Ovary (tissue), 10 donors: ENCODE data around the gene CENPVL3. TPM values are rescaled to one million over a fixed set of nuclear protein-coding genes. Genes with fewer than 3 reads are reported as not detected.
"Not testable (repeated sequence)": the region's sequence is repeated elsewhere in the genome, so short reads cannot be mapped to it uniquely, and the experiment has no call there.

Experiments
- DNase-seq, 5 donors: peaks; one replicate each; pipeline ENCODE4 v3.0.0-alpha.2; 2019 to 2020
- H3K27ac ChIP-seq, 2 donors: fragments of 200-600 bp; one replicate each; pipeline versions ENCODE4 v1.5.1 to v1.8.0; 2019 to 2022
- H3K27me3 ChIP-seq: fragments of 200-600 bp; one replicate; pipeline ENCODE4 v1.8.0; 2022
- H3K36me3 ChIP-seq: fragments of 200-600 bp; sonication (generic); one replicate; pipeline ENCODE4 v1.5.1; 2019
- H3K4me1 ChIP-seq: one replicate; pipeline ENCODE4 v1.8.1; 2013; ENCODE audit warnings: mild to moderate bottlenecking, moderate library complexity; ENCODE audit not compliant: insufficient read depth
- H3K4me3 ChIP-seq: fragments of 200-600 bp; sonication (generic); one replicate; pipeline ENCODE4 v1.5.1; 2017
- H3K9me3 ChIP-seq, 2 donors: fragments of 200-600 bp in 1 of 2; sonication (generic) in 1 of 2; one replicate each; pipeline versions ENCODE4 v1.5.1 to v1.8.1; 2013 to 2019; ENCODE audit warnings: mild to moderate bottlenecking in 1 of 2, moderate library complexity in 1 of 2
- EP300 ChIP-seq: sonication (generic); formaldehyde crosslinking; IDR thresholded peaks from one replicate; pipeline ENCODE4 v1.6.1; 2017; ENCODE audit warnings: antibody characterized with exemption
- POLR2A ChIP-seq: fragments of 450-650 bp; IDR thresholded peaks from one replicate; pipeline ENCODE4 v1.6.1; 2017; ENCODE audit warnings: antibody characterized with exemption, mild to moderate bottlenecking, moderate library complexity
- WGBS, 3 donors: extraction: QIAGEN DNeasy Blood & Tissue Kit in 1 of 3; methylation state at CpG; one replicate each; pipeline versions ENCODE4 v1.1.5 to v1.1.7; 2013 to 2017; 5-methylcytosine and 5-hydroxymethylcytosine counted together
- intact Hi-C, 4 donors: fragments of 100-400 bp; cut with DNase I; formaldehyde crosslinking; loops; one replicate each; pipeline versions ENCODE4 v1.11.0 to v1.15.1; 2022 to 2023
- long read RNA-seq, 3 donors: library from polyadenylated mRNA in 2 of 3; unstranded in 2 of 3; transcript quantifications; one replicate each; pipeline ENCODE4 v2.0.0 and lab custom pipeline, GENCODE V29; 2021 to 2026
- polyA plus RNA-seq, 2 donors: library from polyadenylated mRNA; stranded (reverse); fragments of 200-250 nt in 1 of 2; fragments of 350-450 nt in 1 of 2; fragmentation: Illumina TruSeq in 1 of 2; extraction: RNeasy Lipid Tissue Mini Kit (QIAGEN cat#74804) in 1 of 2; gene quantifications; one replicate each; pipeline ENCODE4 v1.2.3, GENCODE V29; 2013 to 2014
- total RNA-seq, 7 donors: library from RNA; depleted of rRNA in 2 of 7; stranded (reverse); fragments of >200 nt in 2 of 7; fragmentation: NEBNext Ultra II Directional in 3 of 7; extraction: Animal tissue kit (Norgen Biotek cat#: 25700) in 3 of 7; gene quantifications; one replicate each; pipeline versions ENCODE4 v1.1.0 to v1.2.4, GENCODE V29; 2016 to 2023
- TF ChIP-seq, protein P1 (sequence below), 3 donors: fragments of 450-650 bp in 2 of 3; fragments of 200-600 bp in 1 of 3; IDR thresholded peaks; one replicate each; pipeline versions ENCODE4 v1.5.1 to v1.8.0; 2016 to 2022; ENCODE audit warnings: antibody characterized with exemption in 3 of 3, mild to moderate bottlenecking in 1 of 3
- donor health status: DM: no; HTN: no; CAD: no; lungs with moderate emphysema.
- donor health status: DM: no; HTN: no; CAD: no.
- donor health status: Bipolar disorder and iron deficiency.
- donor health status: DM: yes; HTN: yes; CAD: no.
- donor health status: DM: no; HTN: no; CAD: no.
- donor health status: DM: yes; HTN: yes; CAD: no.

CENPVL3 gene
- total RNA-seq: not detected
- polyA plus RNA-seq: under 1 TPM in 1 of 2 donors, not detected in 1; 0.20 TPM
- long read RNA-seq, donor 1: 0 reads
- long read RNA-seq, donor 2, partial matches to known transcripts: 0 of 4 reads
- long read RNA-seq, donor 2, other reads (novel, unspliced or antisense): 0 of 4 reads
- long read RNA-seq, donor 3: 0 reads

DNA sequence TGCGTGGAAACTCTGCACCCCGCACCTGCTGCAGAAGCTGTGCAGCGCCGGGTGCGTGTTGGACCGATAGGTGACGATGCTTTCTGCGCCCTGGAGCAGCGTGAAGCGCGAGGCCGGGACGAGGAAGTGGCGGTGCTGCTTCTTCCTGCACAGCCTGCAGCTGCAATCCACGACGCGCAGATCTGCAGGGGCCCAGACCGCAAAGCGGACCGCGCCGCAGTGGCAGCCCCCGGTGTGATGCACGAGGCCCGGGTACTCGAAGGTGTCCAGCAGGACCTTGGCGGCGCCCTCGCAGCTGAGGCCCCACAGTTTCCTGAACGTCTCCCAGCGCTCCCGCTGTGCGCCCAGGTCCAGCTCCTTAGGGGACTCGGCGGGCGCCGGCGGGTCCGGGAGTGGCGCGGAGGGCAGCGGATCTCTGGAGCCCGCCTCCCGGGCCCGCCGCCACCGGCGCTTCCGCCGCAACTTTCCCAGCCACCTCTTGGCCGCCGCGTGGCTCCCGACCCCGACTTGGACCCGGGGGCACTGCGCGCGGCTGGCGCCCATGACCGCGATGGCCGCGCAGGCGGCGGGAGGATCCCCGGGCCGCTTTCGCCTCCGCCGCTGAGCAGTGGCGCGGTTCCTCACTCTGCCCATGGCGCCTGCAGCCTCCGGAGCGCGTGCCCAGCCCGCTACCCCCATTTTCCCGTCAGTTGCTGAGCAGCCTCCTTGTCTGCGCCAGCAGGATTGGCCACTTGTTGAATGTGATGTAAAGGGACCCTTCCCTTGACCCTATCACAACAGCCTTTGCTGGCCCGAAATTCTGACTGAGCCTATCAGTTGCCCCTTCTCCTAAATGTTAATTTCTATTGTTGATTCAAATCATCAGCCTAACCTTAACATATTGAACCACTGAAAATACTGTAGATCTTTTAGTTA is at the start of gene CENPVL3:
Gene CENPVL3, minus strand, starts transcription at position 672 of the 915 bp plus-strand sequence. Its CDS starts 39 bp downstream, at position 633.
- H3K9me3 ChIP-seq, H3K27ac ChIP-seq, intact Hi-C loops, H3K4me3 ChIP-seq, H3K4me1 ChIP-seq, H3K27me3 ChIP-seq, DNase-seq, H3K36me3 ChIP-seq: not testable (repeated sequence)
- 24 to 37% (median 31%) methylated on average over 37 to 58 of the region's 81 CpGs for WGBS, 3 donors

DNA sequence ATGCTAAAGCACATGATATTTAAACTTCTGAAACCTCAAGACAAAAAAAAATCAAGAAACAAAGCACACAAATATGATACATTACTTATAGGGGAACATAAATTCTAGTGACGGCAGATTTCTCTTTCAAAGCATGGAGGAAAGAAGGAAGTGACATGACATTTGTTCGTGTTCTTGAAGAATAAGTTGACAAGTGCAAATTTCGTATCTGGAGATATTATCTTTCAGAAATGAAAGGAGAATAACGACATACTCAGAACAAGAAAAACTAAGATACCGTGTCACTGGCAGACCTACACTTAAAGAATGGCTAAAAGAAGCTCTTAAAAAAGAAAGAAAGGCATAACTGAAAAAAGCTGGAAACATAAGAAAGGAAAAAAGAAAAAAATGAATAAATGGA is 47.3 kb upstream of the CENPVL3 start:
- TF ChIP-seq, protein P1, sequence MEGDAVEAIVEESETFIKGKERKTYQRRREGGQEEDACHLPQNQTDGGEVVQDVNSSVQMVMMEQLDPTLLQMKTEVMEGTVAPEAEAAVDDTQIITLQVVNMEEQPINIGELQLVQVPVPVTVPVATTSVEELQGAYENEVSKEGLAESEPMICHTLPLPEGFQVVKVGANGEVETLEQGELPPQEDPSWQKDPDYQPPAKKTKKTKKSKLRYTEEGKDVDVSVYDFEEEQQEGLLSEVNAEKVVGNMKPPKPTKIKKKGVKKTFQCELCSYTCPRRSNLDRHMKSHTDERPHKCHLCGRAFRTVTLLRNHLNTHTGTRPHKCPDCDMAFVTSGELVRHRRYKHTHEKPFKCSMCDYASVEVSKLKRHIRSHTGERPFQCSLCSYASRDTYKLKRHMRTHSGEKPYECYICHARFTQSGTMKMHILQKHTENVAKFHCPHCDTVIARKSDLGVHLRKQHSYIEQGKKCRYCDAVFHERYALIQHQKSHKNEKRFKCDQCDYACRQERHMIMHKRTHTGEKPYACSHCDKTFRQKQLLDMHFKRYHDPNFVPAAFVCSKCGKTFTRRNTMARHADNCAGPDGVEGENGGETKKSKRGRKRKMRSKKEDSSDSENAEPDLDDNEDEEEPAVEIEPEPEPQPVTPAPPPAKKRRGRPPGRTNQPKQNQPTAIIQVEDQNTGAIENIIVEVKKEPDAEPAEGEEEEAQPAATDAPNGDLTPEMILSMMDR (IDR thresholded peaks at IDR 0.05): no peak
- TF ChIP-seq EP300 (no peak), POLR2A (no peak)
- intact Hi-C loops: no loop called here
- 60 to 62% (median 61%) methylated on average over 5 of the region's 5 CpGs for WGBS, 3 donors
- no peak overlapping the region for H3K4me3 ChIP-seq
- H3K27me3 ChIP-seq: no peaks in the 10 kb centered on the region
- H3K36me3 ChIP-seq: no peaks in the 10 kb centered on the region
- no peak for DNase-seq
- no peaks in the 10 kb centered on the region for H3K4me1 ChIP-seq
- no peak overlapping the region for H3K27ac ChIP-seq
- H3K9me3 ChIP-seq: no peaks in the 10 kb centered on the region

DNA sequence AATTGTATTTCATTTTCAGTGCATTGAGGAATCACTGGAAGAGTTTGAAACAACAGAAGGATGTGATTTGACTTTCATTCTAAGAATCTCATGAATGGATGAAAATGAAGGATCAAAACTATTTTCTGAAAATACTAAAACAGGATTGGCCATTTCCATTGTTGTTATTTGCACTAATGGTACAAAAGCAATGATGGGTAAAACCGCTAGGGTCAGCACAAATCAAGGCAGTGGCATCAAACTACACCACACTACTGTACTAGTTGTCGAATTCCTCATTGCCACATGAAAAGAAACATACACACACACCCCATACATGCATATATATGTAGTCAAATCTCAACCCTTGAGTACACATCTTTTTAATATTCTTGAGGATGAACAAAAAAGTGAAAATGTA is 24.7 kb upstream of the CENPVL3 start:
- no peaks in the 10 kb centered on the region for H3K4me1 ChIP-seq
- no peaks in the 10 kb centered on the region for H3K36me3 ChIP-seq
- no peak overlapping the region for H3K4me3 ChIP-seq
- H3K27me3 ChIP-seq: no peaks in the 10 kb centered on the region
- intact Hi-C loops: no loop called here
- no peaks in the 10 kb centered on the region for H3K9me3 ChIP-seq
- DNase-seq: no peak
- WGBS, 3 donors: 48 to 49% (median 48%) methylated on average over 2 of the region's 2 CpGs
- no peak overlapping the region for H3K27ac ChIP-seq
- TF ChIP-seq, protein P1 (IDR thresholded peaks at IDR 0.05): no peak
- TF ChIP-seq EP300: no peak
- TF ChIP-seq POLR2A: no peak

DNA sequence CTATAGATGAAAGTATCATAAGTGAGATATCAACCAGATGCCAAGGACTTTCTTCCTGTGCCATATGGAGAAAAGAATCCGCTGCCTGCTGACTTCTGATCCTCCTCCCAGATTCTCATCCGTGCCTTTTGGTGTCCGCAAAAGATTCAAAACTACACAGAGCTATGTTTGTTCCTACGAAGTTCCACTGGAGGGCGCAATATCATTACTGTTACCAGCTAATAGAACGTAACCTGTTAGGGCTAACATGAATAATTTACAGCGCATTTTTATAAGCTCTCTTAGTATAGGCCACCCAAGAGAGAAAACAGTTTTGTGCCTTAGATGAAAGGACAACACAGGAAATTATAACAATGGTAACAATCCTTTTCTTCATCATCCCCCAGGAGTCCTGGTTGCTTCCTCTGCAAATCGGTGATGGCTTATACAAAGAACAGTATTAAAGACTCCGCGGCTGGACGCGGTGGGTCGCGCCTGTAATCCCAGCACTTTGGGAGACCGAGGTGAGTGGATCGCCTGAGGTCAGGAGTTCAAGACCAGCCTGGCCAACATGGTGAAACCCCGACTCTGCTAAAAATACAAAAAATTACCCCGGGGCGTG is 22.8 kb upstream of the CENPVL3 start:
- Histone ChIP-seq H3K27me3 (no peaks in the 10 kb centered on the region), H3K36me3 (no peaks in the 10 kb centered on the region), H3K4me3 (no peak overlapping the region), H3K9me3 (no peaks in the 10 kb centered on the region), H3K27ac (no peak overlapping the region), H3K4me1 (no peaks in the 10 kb centered on the region)
- TF ChIP-seq, protein P1 (IDR thresholded peaks at IDR 0.05): no peak
- no peak for TF ChIP-seq POLR2A
- no peak for TF ChIP-seq EP300
- no peak for DNase-seq
- intact Hi-C loops: no loop called here
- 31 to 41% (median 38%) methylated on average over 19 of the region's 19 CpGs for WGBS, 3 donors

- H3K4me1 ChIP-seq, H3K9me3 ChIP-seq, DNase-seq, H3K27me3 ChIP-seq, H3K27ac ChIP-seq, intact Hi-C loops, H3K36me3 ChIP-seq, H3K4me3 ChIP-seq: not testable (repeated sequence)
- WGBS, 3 donors: 37 to 46% (median 44%) methylated on average over 7 of the region's 7 CpGs
Measured at GRCh38 chrX:51636511-51636910, 17.8 kb upstream of the CENPVL3 start.
